H1 (cell line): Measurements from ENCODE around the gene PHRF1. TPM values are rescaled to one million over a fixed set of nuclear protein-coding genes. Genes with fewer than 3 reads are reported as not detected.

Experiments
- CHD7 ChIP-seq: fragments of 300-600 bp; sonication (generic); IDR thresholded peaks from 2 replicates; pipeline ENCODE4 v1.7.1; 2012; ENCODE audit warnings: low read length, moderate library complexity, mild to moderate bottlenecking, inconsistent platforms; ENCODE audit not compliant: insufficient replicate concordance
- E2F6 ChIP-seq: IDR thresholded peaks from 2 replicates; pipeline ENCODE4 v1.6.1; 2012; ENCODE audit warnings: inconsistent platforms
- EGR1 ChIP-seq: IDR thresholded peaks from 2 replicates; pipeline ENCODE4 v1.6.1; 2011; ENCODE audit warnings: low read depth, low read length, borderline replicate concordance
- FOSL1 ChIP-seq: IDR thresholded peaks from 2 replicates; pipeline ENCODE4 v1.6.1; 2011; ENCODE audit warnings: mild to moderate bottlenecking, low read depth, low read length, moderate library complexity; ENCODE audit not compliant: insufficient read depth
- GTF2F1 ChIP-seq: IDR thresholded peaks from 2 replicates; pipeline ENCODE4 v1.6.1; 2012; ENCODE audit warnings: low read depth, low read length, improper control_type of control experiment, borderline replicate concordance
- JUN ChIP-seq: IDR thresholded peaks from 2 replicates; pipeline ENCODE4 v1.6.1; 2011; ENCODE audit warnings: low read depth, mild to moderate bottlenecking, improper control_type of control experiment, low read length
- PHF8 ChIP-seq: fragments of 200-600 bp; sonication (generic); conservative IDR thresholded peaks from 2 replicates; pipeline ENCODE4 v1.7.1; 2012; ENCODE audit warnings: low read depth, mild to moderate bottlenecking, inconsistent platforms, low read length, moderate library complexity
- POLR2AphosphoS5 ChIP-seq: IDR thresholded peaks from 2 replicates; pipeline ENCODE4 v1.6.1; 2011; ENCODE audit warnings: low read depth, low read length
- RAD21 ChIP-seq, 2 experiments: IDR thresholded peaks in 1 of 2; conservative IDR thresholded peaks in 1 of 2; 2 replicates each; pipeline ENCODE4 v1.6.1; 2011; ENCODE audit warnings: low read depth in 2 of 2, low read length in 2 of 2, improper control_type of control experiment in 1 of 2, inconsistent platforms in 1 of 2, mild to moderate bottlenecking in 1 of 2, moderate library complexity in 1 of 2
- RBBP5 ChIP-seq: IDR thresholded peaks from 2 replicates; pipeline ENCODE4 v1.7.1; 2012; ENCODE audit warnings: low read depth, mild to moderate bottlenecking, inconsistent platforms, low read length, moderate library complexity, borderline replicate concordance
- TCF12 ChIP-seq: IDR thresholded peaks from 2 replicates; pipeline ENCODE4 v1.6.1; 2011; ENCODE audit warnings: low read depth, mild to moderate bottlenecking, low read length
- polyA plus RNA-seq, 7 experiments: library from polyadenylated mRNA; depleted of rRNA in 3 of 7; stranded (reverse) in 5 of 7; unstranded in 2 of 7; fragments of >200 nt in 5 of 7; fragments of 200-250 nt in 2 of 7; gene quantifications; 1 replicate in 5 of 7; 2 replicates in 1 of 7; 4 replicates in 1 of 7; pipeline versions ENCODE4 v1.2.1 to v1.2.3, GENCODE V29; 2011 to 2013; ENCODE audit warnings: missing spikeins in 2 of 7, mixed read lengths in 2 of 7
- total RNA-seq: library from RNA; stranded (reverse); fragmentation: NEBNext Ultra II Directional; extraction: Animal tissue kit (Norgen Biotek cat#: 25700); gene quantifications from 2 replicates; pipeline ENCODE4 v1.2.1, GENCODE V29; 2021

PHRF1 gene
- total and polyA plus RNA-seq, 2 of the 8 experiments (the other 6 are each of a cell fraction or from before 2014, with no cell fraction given) = 13.4 to 37.3 TPM

GRCh38 chr11:609341-609811 lies 33.1 kb downstream of the PHRF1 start (continued):
- TF ChIP-seq CHD7 = no peak
- TF ChIP-seq RAD21 (IDR thresholded peaks at IDR 0.05 in 1 of 2, conservative IDR thresholded peaks at IDR 0.05 in 1 of 2; ENCODE audit: low read depth in 2 of 2, low read length in 2 of 2) = no peak
- no peak for TF ChIP-seq RBBP5
- no peak for TF ChIP-seq JUN
- TF ChIP-seq PHF8 = no peak
- no peak for TF ChIP-seq FOSL1
- TF ChIP-seq POLR2AphosphoS5 = no peak
- no peak for TF ChIP-seq EGR1
- TF ChIP-seq E2F6 = no peak
- no peak for TF ChIP-seq TCF12
- no peak for TF ChIP-seq GTF2F1
